GM19099 (cell line): ENCODE results near the gene CHGA.

Experiments
- POLR2A ChIP-seq: IDR thresholded peaks from 3 replicates; pipeline ENCODE4 v1.6.1; 2011; ENCODE audit warnings: low read depth; ENCODE audit not compliant: insufficient read length; ENCODE audit errors: extremely low read depth

CHGA gene

GRCh38 chr14:92920001-92920400 is 2.9 kb upstream of the CHGA start:
- no peak for TF ChIP-seq POLR2A

GRCh38 chr14:92922155-92922735 is 705 bp upstream of the CHGA start:
- TF ChIP-seq POLR2A, result no peak

- TF ChIP-seq POLR2A, result no peak
These were observed 774 bp downstream of the CHGA start for GRCh38 chr14:92923744-92924103.

GRCh38 chr14:92924247-92924646 is 1.3 kb downstream of the CHGA start:
- TF ChIP-seq POLR2A, result no peak

- no peak for TF ChIP-seq POLR2A
These were observed 2.5 kb downstream of the CHGA start for GRCh38 chr14:92925446-92925845.

- TF ChIP-seq POLR2A, result no peak
These were observed 3.4 kb downstream of the CHGA start for GRCh38 chr14:92926180-92926845.

GRCh38 chr14:92926931-92927330 is 4.0 kb downstream of the CHGA start:
- TF ChIP-seq POLR2A, result no peak

- no peak for TF ChIP-seq POLR2A
These were observed 4.7 kb downstream of the CHGA start for GRCh38 chr14:92927349-92928257.

- no peak for TF ChIP-seq POLR2A
These were observed 5.3 kb downstream of the CHGA start for GRCh38 chr14:92928258-92928629.

- TF ChIP-seq POLR2A, result no peak
These were observed 6.2 kb downstream of the CHGA start for GRCh38 chr14:92928961-92929688.

GRCh38 chr14:92929689-92930608 is 7.0 kb downstream of the CHGA start:
- no peak for TF ChIP-seq POLR2A

GRCh38 chr14:92930737-92931602 is 8.0 kb downstream of the CHGA start:
- no peak for TF ChIP-seq POLR2A

GRCh38 chr14:92931681-92932447 is 8.9 kb downstream of the CHGA start:
- no peak for TF ChIP-seq POLR2A
